Measurements from ENCODE around the gene ZNF92. TPM values are rescaled to one million over a fixed set of nuclear protein-coding genes. Genes with fewer than 3 reads are reported as not detected.

Gene ZNF92
- total and polyA plus RNA-seq, 2 of the 13 experiments (the other 11 are each of a cell fraction or from before 2014, with no cell fraction given), result 4.0 to 13.2 TPM

DNA sequence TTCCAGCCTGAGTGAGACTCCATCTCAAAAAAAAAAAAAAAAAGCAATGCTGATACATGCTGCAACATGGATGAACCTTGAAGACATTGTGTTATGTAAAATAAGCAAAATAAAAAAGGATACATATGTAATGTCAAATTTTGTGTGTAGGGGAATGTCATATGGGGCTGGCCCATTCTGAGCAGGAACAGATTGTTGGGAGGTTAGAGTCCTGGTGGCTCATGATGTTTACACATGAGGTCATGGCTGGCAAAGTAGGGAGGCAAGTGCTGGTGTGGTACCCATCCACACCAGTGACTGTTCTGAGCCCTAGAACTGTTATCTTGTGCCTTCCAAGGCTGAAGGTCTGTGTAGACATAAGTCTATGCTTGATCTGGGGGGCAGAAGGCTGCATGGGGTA, 37.6 kb downstream of the ZNF92 start:
- Histone ChIP-seq H3K79me2 (ENCODE audit: insufficient read depth, low read length) (no peaks in the 10 kb centered on the region), H3K36me3 (replicated peaks in 1 of 2; ENCODE audit: control insufficient read depth in 1 of 2, insufficient read depth in 2 of 2, low read length in 2 of 2) (no peaks in the 10 kb centered on the region), H3K27ac (ENCODE audit: extremely low read length, insufficient read depth, low read length) (no peak overlapping the region), H2AFZ (ENCODE audit: low read length) (no peak overlapping the region), H3K4me3 (replicated peaks in 1 of 3; ENCODE audit: insufficient read depth in 1 of 3, low read depth in 2 of 3, low read length in 3 of 3) (no peak overlapping the region), H3K27me3 (ENCODE audit: control insufficient read depth in 1 of 2, insufficient read depth in 2 of 2, low read length in 2 of 2) (no peaks in the 10 kb centered on the region), H4K20me1 (ENCODE audit: insufficient read depth, low read length) (no peaks in the 10 kb centered on the region), H3K9ac (ENCODE audit: insufficient read depth, low read depth, low read length) (no peak overlapping the region), H3K9me3 (ENCODE audit: low read length) (peaks cover 17% of the 10 kb centered on the region), H3K4me1 (ENCODE audit: insufficient read depth, low read length) (peaks cover 21% of the 10 kb centered on the region), H3K4me2 (ENCODE audit: low read depth, low read length) (no peak overlapping the region)
- no TSS peak for BruUV-seq (replicated peaks)
- in situ Hi-C loops (cut with HindIII; ENCODE audit: extremely low pct_ligation_motif_present, low pct_unique_long_range_greater_than_20kb) (no loop called here), intact Hi-C loops (cut with micrococcal nuclease; ENCODE audit: unreplicated experiment) (no loop called here)
- TF ChIP-seq PITX1 (CRISPR knock-in tag; IDR thresholded peaks at IDR 0.05) (no peak), FOXA3 (CRISPR knock-in tag; IDR thresholded peaks at IDR 0.05) (0 out of 2 replicates have a peak, but pooled peaks have one; percentile 23), FOXA1 (IDR thresholded peaks at IDR 0.05) (no peak), FOXA1 (CRISPR knock-in tag; IDR thresholded peaks at IDR 0.05) (peak; percentile 51)
- TF ChIP-seq, protein P1, sequence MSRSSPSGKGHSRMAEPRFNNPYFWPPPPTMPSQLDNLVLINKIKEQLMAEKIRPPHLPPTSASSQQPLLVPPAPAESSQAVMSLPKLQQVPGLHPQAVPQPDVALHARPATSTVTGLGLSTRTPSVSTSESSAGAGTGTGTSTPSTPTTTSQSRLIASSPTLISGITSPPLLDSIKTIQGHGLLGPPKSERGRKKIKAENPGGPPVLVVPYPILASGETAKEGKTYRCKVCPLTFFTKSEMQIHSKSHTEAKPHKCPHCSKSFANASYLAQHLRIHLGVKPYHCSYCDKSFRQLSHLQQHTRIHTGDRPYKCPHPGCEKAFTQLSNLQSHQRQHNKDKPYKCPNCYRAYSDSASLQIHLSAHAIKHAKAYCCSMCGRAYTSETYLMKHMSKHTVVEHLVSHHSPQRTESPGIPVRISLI (CRISPR knock-in tag; IDR thresholded peaks at IDR 0.05; ENCODE audit: borderline replicate concordance), result 0 out of 2 replicates have a peak, but pooled peaks have one; percentile 51
- ChIA-PET POLR2A (no interaction called here), CTCF (ENCODE audit: low intra/inter-chr PET ratio, low total read pairs) (no interaction called here)
- DNase-seq (ENCODE audit: low spot score), result no peak
- FAIRE-seq, result no peak
- peak; percentile 54; the same call in 1 of the 3 replicates for ATAC-seq

DNA sequence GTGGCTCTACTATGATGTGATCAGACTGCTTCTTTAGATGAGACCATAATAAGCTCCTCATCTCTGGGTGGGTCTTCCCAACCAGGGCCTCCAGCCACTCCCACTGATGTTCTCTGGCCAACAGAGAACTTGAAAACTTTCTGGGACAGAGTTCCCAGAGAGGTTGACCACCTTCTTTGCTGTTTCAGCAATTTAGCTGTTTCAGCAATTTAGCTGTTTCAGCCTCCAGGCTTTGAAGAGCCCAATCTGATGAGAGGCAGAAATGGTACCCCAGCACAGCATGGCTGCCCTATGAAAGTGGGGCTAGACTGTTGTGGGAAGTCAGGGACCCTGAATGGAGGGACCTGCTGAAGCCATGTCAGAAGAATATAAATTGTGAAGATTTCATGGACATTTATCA, 49.0 kb downstream of the ZNF92 start:
- H2AFZ ChIP-seq (ENCODE audit: low read length), result no peak overlapping the region

More for the DNA sequence above, 49.0 kb downstream of the ZNF92 start:
- POLR2A ChIA-PET, result interaction anchor here (1.7 to 1.8 kb wide), 2 partner anchors 22 to 49 kb away, joined by 5 read pairs; partner anchors contain the start of gene ZNF92
- Histone ChIP-seq H3K27me3 (ENCODE audit: control insufficient read depth in 1 of 2, insufficient read depth in 2 of 2, low read length in 2 of 2) (no peaks in the 10 kb centered on the region), H3K27ac (ENCODE audit: extremely low read length, insufficient read depth, low read length) (no peak overlapping the region), H3K4me1 (ENCODE audit: insufficient read depth, low read length) (peaks cover 42% of the 10 kb centered on the region), H4K20me1 (ENCODE audit: insufficient read depth, low read length) (no peaks in the 10 kb centered on the region), H3K79me2 (ENCODE audit: insufficient read depth, low read length) (no peaks in the 10 kb centered on the region), H3K4me2 (ENCODE audit: low read depth, low read length) (no peak overlapping the region), H3K9ac (ENCODE audit: insufficient read depth, low read depth, low read length) (no peak overlapping the region), H3K4me3 (replicated peaks in 1 of 3; ENCODE audit: insufficient read depth in 1 of 3, low read depth in 2 of 3, low read length in 3 of 3) (no peak overlapping the region), H3K9me3 (ENCODE audit: low read length) (peaks cover 7% of the 10 kb centered on the region; the same call in 1 of the 2 replicates), H3K36me3 (replicated peaks in 1 of 2; ENCODE audit: control insufficient read depth in 1 of 2, insufficient read depth in 2 of 2, low read length in 2 of 2) (no peaks in the 10 kb centered on the region)
- no peak for DNase-seq (ENCODE audit: low spot score)
- TF ChIP-seq, protein P2, sequence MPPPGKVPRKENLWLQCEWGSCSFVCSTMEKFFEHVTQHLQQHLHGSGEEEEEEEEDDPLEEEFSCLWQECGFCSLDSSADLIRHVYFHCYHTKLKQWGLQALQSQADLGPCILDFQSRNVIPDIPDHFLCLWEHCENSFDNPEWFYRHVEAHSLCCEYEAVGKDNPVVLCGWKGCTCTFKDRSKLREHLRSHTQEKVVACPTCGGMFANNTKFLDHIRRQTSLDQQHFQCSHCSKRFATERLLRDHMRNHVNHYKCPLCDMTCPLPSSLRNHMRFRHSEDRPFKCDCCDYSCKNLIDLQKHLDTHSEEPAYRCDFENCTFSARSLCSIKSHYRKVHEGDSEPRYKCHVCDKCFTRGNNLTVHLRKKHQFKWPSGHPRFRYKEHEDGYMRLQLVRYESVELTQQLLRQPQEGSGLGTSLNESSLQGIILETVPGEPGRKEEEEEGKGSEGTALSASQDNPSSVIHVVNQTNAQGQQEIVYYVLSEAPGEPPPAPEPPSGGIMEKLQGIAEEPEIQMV (CRISPR knock-in tag; IDR thresholded peaks at IDR 0.05; ENCODE audit: low read depth), result no peak
- TF ChIP-seq, protein P3, sequence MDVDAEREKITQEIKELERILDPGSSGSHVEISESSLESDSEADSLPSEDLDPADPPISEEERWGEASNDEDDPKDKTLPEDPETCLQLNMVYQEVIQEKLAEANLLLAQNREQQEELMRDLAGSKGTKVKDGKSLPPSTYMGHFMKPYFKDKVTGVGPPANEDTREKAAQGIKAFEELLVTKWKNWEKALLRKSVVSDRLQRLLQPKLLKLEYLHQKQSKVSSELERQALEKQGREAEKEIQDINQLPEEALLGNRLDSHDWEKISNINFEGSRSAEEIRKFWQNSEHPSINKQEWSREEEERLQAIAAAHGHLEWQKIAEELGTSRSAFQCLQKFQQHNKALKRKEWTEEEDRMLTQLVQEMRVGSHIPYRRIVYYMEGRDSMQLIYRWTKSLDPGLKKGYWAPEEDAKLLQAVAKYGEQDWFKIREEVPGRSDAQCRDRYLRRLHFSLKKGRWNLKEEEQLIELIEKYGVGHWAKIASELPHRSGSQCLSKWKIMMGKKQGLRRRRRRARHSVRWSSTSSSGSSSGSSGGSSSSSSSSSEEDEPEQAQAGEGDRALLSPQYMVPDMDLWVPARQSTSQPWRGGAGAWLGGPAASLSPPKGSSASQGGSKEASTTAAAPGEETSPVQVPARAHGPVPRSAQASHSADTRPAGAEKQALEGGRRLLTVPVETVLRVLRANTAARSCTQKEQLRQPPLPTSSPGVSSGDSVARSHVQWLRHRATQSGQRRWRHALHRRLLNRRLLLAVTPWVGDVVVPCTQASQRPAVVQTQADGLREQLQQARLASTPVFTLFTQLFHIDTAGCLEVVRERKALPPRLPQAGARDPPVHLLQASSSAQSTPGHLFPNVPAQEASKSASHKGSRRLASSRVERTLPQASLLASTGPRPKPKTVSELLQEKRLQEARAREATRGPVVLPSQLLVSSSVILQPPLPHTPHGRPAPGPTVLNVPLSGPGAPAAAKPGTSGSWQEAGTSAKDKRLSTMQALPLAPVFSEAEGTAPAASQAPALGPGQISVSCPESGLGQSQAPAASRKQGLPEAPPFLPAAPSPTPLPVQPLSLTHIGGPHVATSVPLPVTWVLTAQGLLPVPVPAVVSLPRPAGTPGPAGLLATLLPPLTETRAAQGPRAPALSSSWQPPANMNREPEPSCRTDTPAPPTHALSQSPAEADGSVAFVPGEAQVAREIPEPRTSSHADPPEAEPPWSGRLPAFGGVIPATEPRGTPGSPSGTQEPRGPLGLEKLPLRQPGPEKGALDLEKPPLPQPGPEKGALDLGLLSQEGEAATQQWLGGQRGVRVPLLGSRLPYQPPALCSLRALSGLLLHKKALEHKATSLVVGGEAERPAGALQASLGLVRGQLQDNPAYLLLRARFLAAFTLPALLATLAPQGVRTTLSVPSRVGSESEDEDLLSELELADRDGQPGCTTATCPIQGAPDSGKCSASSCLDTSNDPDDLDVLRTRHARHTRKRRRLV (CRISPR knock-in tag; IDR thresholded peaks at IDR 0.05), result no peak
- peak; percentile 93 for TF ChIP-seq MAFF (IDR thresholded peaks at IDR 0.05; ENCODE audit: low read depth, low read length)
- TF ChIP-seq MAFK (conservative IDR thresholded peaks at IDR 0.05 in 1 of 2, IDR thresholded peaks at IDR 0.05 in 1 of 2; ENCODE audit: low read length in 2 of 2), result peak; percentile 93 to 94
- no TSS peak for BruUV-seq (replicated peaks)
- no peak for ATAC-seq
- intact Hi-C loops (cut with micrococcal nuclease; ENCODE audit: unreplicated experiment) (no loop called here), in situ Hi-C loops (cut with HindIII; ENCODE audit: extremely low pct_ligation_motif_present, low pct_unique_long_range_greater_than_20kb) (no loop called here)
- no peak for FAIRE-seq
- CTCF ChIA-PET (ENCODE audit: low intra/inter-chr PET ratio, low total read pairs), result no interaction called here
